ENCODE results near the gene MAP2K3.

MAP2K3 gene

DNA sequence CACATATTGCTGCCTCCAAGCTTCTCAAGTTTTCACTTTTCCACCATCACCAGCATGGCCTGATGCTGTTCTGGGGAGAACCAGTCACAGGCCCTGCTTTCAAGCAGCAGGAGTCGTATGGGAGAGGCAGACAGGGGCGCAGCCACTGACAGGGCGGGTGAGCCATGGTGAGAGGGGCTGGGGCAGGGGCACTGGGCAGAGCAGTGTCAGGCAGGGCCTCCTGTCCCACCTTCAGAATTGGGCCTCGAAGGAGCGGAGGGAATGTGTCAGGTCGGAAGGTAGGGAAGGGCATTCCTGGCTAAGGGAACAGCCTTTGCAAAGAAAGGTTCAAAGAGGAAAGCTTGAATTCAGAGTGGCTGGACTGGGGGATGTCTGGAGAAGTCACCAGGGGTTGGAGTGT is 4.9 kb upstream of the MAP2K3 start:
- Histone ChIP-seq H3K9me3 (ENCODE audit: control insufficient read depth, low read length) (no peaks in the 10 kb centered on the region), H3K4me1 (peaks cover 13% of the 10 kb centered on the region), H3K36me3 (ENCODE audit: control insufficient read depth, insufficient read depth, low read length) (no peaks in the 10 kb centered on the region), H3K9ac (no peak overlapping the region), H3K27ac (no peak overlapping the region), H2AFZ (peak overlapping the region; percentile 84), H3K27me3 (ENCODE audit: control insufficient read depth, insufficient read depth, low read length) (no peaks in the 10 kb centered on the region), H3K4me3 (ENCODE audit: low read depth, low read length) (no peak overlapping the region), H3K79me2 (peaks cover 2% of the 10 kb centered on the region), H3K4me2 (ENCODE audit: low read length) (no peak overlapping the region)
- TF ChIP-seq, protein P1, sequence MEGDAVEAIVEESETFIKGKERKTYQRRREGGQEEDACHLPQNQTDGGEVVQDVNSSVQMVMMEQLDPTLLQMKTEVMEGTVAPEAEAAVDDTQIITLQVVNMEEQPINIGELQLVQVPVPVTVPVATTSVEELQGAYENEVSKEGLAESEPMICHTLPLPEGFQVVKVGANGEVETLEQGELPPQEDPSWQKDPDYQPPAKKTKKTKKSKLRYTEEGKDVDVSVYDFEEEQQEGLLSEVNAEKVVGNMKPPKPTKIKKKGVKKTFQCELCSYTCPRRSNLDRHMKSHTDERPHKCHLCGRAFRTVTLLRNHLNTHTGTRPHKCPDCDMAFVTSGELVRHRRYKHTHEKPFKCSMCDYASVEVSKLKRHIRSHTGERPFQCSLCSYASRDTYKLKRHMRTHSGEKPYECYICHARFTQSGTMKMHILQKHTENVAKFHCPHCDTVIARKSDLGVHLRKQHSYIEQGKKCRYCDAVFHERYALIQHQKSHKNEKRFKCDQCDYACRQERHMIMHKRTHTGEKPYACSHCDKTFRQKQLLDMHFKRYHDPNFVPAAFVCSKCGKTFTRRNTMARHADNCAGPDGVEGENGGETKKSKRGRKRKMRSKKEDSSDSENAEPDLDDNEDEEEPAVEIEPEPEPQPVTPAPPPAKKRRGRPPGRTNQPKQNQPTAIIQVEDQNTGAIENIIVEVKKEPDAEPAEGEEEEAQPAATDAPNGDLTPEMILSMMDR (IDR thresholded peaks at IDR 0.05) = no peak

DNA sequence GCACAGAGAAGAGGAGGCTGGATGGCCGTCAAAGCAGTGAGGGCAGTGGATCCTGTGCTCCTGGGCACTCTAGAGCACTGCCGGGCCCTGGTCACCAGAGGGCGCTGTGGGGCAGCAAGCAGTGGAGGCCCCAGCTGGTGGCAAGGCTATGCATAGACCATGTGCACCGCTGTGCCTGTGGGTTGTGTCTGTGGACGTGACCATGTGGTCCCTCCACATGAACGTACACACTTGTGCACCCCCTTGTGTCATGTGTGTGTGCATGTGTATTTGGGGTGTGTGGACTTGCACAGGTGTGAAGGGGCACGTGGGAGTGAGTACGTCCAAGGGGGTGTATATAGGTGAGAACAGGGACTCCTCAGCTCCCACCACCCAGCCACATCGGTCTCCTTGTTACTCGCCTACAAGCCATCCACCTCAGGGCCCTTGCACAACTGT is 4.4 kb upstream of the MAP2K3 start:
- Histone ChIP-seq H3K79me2 (peaks cover 4% of the 10 kb centered on the region), H3K36me3 (ENCODE audit: control insufficient read depth, insufficient read depth, low read length) (no peaks in the 10 kb centered on the region), H3K9me3 (ENCODE audit: control insufficient read depth, low read length) (no peaks in the 10 kb centered on the region), H3K9ac (no peak overlapping the region), H3K4me3 (ENCODE audit: low read depth, low read length) (no peak overlapping the region), H3K4me2 (ENCODE audit: low read length) (no peak overlapping the region), H3K27me3 (ENCODE audit: control insufficient read depth, insufficient read depth, low read length) (no peaks in the 10 kb centered on the region), H3K4me1 (peaks cover 13% of the 10 kb centered on the region), H2AFZ (peak overlapping the region; percentile 84), H3K27ac (no peak overlapping the region)
- TF ChIP-seq, protein P1 (IDR thresholded peaks at IDR 0.05) = peak; percentile 95

DNA sequence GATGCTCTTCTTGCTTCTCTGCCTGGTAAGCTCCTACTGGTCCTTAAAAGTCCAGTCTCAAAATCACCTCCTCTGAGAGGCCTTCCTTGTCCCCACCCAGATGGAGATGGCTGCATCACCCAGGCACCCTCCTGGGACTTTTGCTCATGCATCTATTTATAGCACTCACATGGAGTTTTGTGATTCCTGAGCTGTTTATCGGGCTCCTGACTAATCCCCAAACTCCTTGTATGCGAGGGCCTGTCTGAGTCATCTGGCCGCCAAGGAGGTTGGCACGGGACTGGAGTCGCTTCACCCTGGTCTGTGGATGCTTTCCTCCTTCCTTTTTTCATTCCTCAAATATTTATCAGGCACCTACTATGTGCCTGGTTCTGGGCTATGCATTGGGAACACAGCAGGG is 2.3 kb upstream of the MAP2K3 start:
- peaks cover 20% of the 10 kb centered on the region for H3K79me2 ChIP-seq
- peaks cover 13% of the 10 kb centered on the region for H3K4me1 ChIP-seq
- no peak overlapping the region for H2AFZ ChIP-seq
- H3K27me3 ChIP-seq (ENCODE audit: control insufficient read depth, insufficient read depth, low read length) = no peaks in the 10 kb centered on the region
- no peaks in the 10 kb centered on the region for H3K9me3 ChIP-seq (ENCODE audit: control insufficient read depth, low read length)
- no peak overlapping the region for H3K27ac ChIP-seq
- no peak overlapping the region for H3K9ac ChIP-seq
- no peak overlapping the region for H3K4me3 ChIP-seq (ENCODE audit: low read depth, low read length)
- no peaks in the 10 kb centered on the region for H3K36me3 ChIP-seq (ENCODE audit: control insufficient read depth, insufficient read depth, low read length)
- TF ChIP-seq, protein P1 (IDR thresholded peaks at IDR 0.05) = no peak
- H3K4me2 ChIP-seq (ENCODE audit: low read length) = no peak overlapping the region

DNA sequence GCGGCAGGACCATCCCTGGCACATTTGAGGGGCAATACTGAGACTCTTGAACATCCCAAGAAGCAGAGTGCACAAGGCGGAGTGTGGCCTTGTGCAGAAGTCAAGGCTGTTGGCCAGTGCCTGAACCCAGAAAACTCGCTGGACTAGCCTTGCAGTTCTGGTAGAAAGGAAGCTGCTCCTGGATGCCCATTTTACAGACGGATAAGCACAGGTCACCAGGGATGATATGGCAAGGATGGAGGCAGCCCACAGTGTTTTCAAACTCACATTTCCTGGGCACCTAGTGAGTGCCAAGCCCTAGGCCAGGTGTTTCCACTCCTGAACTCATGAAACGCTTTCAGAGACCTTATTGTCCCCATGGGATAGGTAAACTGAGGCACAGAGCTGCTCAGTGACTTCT is 1.7 kb upstream of the MAP2K3 start:
- Histone ChIP-seq H3K4me1 (peaks cover 19% of the 10 kb centered on the region), H3K27ac (no peak overlapping the region)

More for the DNA sequence above, 1.7 kb upstream of the MAP2K3 start:
- H3K79me2 ChIP-seq = peaks cover 26% of the 10 kb centered on the region
- H3K4me3 ChIP-seq (ENCODE audit: low read depth, low read length) = no peak overlapping the region
- TF ChIP-seq, protein P1 (IDR thresholded peaks at IDR 0.05) = no peak
- no peaks in the 10 kb centered on the region for H3K36me3 ChIP-seq (ENCODE audit: control insufficient read depth, insufficient read depth, low read length)
- no peak overlapping the region for H2AFZ ChIP-seq
- H3K9me3 ChIP-seq (ENCODE audit: control insufficient read depth, low read length) = no peaks in the 10 kb centered on the region
- no peaks in the 10 kb centered on the region for H3K27me3 ChIP-seq (ENCODE audit: control insufficient read depth, insufficient read depth, low read length)
- H3K9ac ChIP-seq = no peak overlapping the region
- H3K4me2 ChIP-seq (ENCODE audit: low read length) = no peak overlapping the region
